ENCODE results near the gene TSTD2. TPM values are rescaled to one million over a fixed set of nuclear protein-coding genes. Genes with fewer than 3 reads are reported as not detected.
"Not testable (repeated sequence)": the region's sequence is repeated elsewhere in the genome, so short reads cannot be mapped to it uniquely, and the experiment has no call there.

Gene TSTD2
- total RNA-seq, 2 experiments from 2014 or later, result 23.8 to 26.0 TPM

GRCh38 chr9:97623946-97624345 lies 9.2 kb downstream of the TSTD2 start:
- H3K9me3 Mint-ChIP-seq, result no peaks in the 10 kb centered on the region
- no peaks in the 10 kb centered on the region for H3K4me1 ChIP-seq (ENCODE audit: insufficient read depth, low read length)
- CTCF ChIA-PET, result no interaction called here

DNA sequence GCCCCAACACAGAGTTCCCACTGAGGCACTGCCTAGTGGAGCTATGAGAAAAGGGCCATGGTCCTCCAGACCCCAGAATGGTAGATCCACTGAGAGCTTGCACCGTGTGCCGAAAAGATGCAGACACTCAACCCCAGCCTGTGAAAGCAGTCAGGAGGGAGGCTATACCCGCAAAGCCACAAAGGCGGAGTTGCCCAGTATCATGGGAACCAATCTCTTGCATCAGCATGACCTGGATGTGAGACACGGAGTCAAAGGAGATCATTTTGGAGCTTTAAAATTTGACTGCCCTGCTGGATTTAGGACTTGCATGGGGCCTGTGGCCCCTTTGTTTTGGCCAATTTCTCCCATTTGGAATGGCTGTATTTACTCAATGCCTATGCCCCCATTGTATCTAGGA lies 10.7 kb downstream of the TSTD2 start:
- H3K36me3 ChIP-seq (ENCODE audit: insufficient read depth, low read length), result peaks cover 28% of the 10 kb centered on the region
- ATAC-seq (ENCODE audit: poor library complexity); H3K27ac Mint-ChIP-seq; intact Hi-C loops (cut with DNase I, micrococcal nuclease); H3K27me3 ChIP-seq (ENCODE audit: control insufficient read depth in 1 of 2, insufficient read depth in 2 of 2, low read length in 2 of 2); CTCF ChIA-PET; H3K27ac ChIP-seq (ENCODE audit: low read depth in 1 of 2, low read length in 2 of 2); H3K4me1 Mint-ChIP-seq (ENCODE audit: low read depth); H3K4me1 ChIP-seq (ENCODE audit: insufficient read depth, low read length); H3K4me3 ChIP-seq (ENCODE audit: low read length); DNase-seq; H3K27me3 Mint-ChIP-seq; H3K9me3 Mint-ChIP-seq; H3K4me3 Mint-ChIP-seq; H3K9me3 ChIP-seq (ENCODE audit: control insufficient read depth in 1 of 2, insufficient read depth in 1 of 2, low read length in 2 of 2); POLR2A ChIA-PET: not testable (repeated sequence)
- H3K36me3 Mint-ChIP-seq (ENCODE audit: low read depth), result peaks cover 76% of the 10 kb centered on the region

More at GRCh38 chr9:97623946-97624345, 9.2 kb downstream of the TSTD2 start:
- DNase-seq, result no peak
- Mint-ChIP-seq H3K27ac (no peak overlapping the region), H3K4me3 (no peak overlapping the region), H3K4me1 (ENCODE audit: low read depth) (peaks cover 9% of the 10 kb centered on the region), H3K36me3 (ENCODE audit: low read depth) (peaks cover 74% of the 10 kb centered on the region), H3K27me3 (no peaks in the 10 kb centered on the region)
- no peak for TF ChIP-seq CTCF (IDR thresholded peaks at IDR 0.05)
- H3K4me3 ChIP-seq (ENCODE audit: low read length), result no peak overlapping the region
- peaks cover 28% of the 10 kb centered on the region for H3K36me3 ChIP-seq (ENCODE audit: insufficient read depth, low read length)
- H3K27ac ChIP-seq (ENCODE audit: low read depth in 1 of 2, low read length in 2 of 2), result no peak overlapping the region
- POLR2A ChIA-PET, result no interaction called here
- no peaks in the 10 kb centered on the region for H3K27me3 ChIP-seq (ENCODE audit: control insufficient read depth in 1 of 2, insufficient read depth in 2 of 2, low read length in 2 of 2)
- H3K9me3 ChIP-seq (ENCODE audit: control insufficient read depth in 1 of 2, insufficient read depth in 1 of 2, low read length in 2 of 2), result no peaks in the 10 kb centered on the region
- ATAC-seq (ENCODE audit: poor library complexity), result no peak
- intact Hi-C loops (cut with DNase I, micrococcal nuclease), result no loop called here

DNA sequence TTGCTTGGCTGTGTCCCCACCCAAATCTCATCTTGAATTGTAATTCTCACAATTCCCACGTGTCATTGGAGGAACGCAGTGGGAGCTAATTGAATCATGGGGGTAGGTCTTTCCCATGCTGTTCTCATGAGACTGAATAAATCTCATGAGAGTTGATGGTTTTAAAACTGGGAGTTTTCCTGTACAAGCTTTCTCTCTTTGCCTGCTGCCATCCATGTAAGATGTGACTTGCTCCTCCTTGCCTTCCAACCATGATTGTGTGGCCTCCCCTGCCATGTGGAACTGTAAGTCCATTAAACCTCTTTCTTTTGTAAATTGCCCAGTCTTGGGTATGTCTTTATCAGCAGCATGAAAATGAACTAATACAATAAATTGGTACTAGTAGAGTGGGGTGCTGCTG lies 13.1 kb downstream of the TSTD2 start:
- H3K9me3 Mint-ChIP-seq; H3K4me3 Mint-ChIP-seq; H3K27me3 ChIP-seq (ENCODE audit: control insufficient read depth in 1 of 2, insufficient read depth in 2 of 2, low read length in 2 of 2); H3K4me3 ChIP-seq (ENCODE audit: low read length); H3K27me3 Mint-ChIP-seq; H3K27ac ChIP-seq (ENCODE audit: low read depth in 1 of 2, low read length in 2 of 2); H3K9me3 ChIP-seq (ENCODE audit: control insufficient read depth in 1 of 2, insufficient read depth in 1 of 2, low read length in 2 of 2); ATAC-seq (ENCODE audit: poor library complexity); DNase-seq; H3K4me1 Mint-ChIP-seq (ENCODE audit: low read depth); H3K27ac Mint-ChIP-seq; CTCF ChIA-PET; intact Hi-C loops (cut with DNase I, micrococcal nuclease); H3K4me1 ChIP-seq (ENCODE audit: insufficient read depth, low read length): not testable (repeated sequence)
- peaks cover 16% of the 10 kb centered on the region for H3K36me3 ChIP-seq (ENCODE audit: insufficient read depth, low read length)
- POLR2A ChIA-PET, result interaction anchor here (1.0 kb wide), 1 partner anchor 13 kb away, joined by 3 read pairs; the partner anchor contains the start of genes NCBP1 and TSTD2
- H3K36me3 Mint-ChIP-seq (ENCODE audit: low read depth), result peaks cover 78% of the 10 kb centered on the region

GRCh38 chr9:97617939-97618416 lies 15.2 kb downstream of the TSTD2 start:
- peaks cover 64% of the 10 kb centered on the region for H3K36me3 Mint-ChIP-seq (ENCODE audit: low read depth)
- no peaks in the 10 kb centered on the region for H3K27me3 Mint-ChIP-seq
- H3K4me1 ChIP-seq (ENCODE audit: insufficient read depth, low read length), result no peaks in the 10 kb centered on the region
- ATAC-seq (ENCODE audit: poor library complexity) (no peak), DNase-seq (no peak)
- H3K27ac Mint-ChIP-seq, result no peak overlapping the region
- H3K9me3 ChIP-seq (ENCODE audit: control insufficient read depth in 1 of 2, insufficient read depth in 1 of 2, low read length in 2 of 2), result no peaks in the 10 kb centered on the region
- no peak overlapping the region for H3K27ac ChIP-seq (ENCODE audit: low read depth in 1 of 2, low read length in 2 of 2)
- no peaks in the 10 kb centered on the region for H3K9me3 Mint-ChIP-seq
- no peak overlapping the region for H3K4me3 Mint-ChIP-seq
- ChIA-PET POLR2A (no interaction called here), CTCF (no interaction called here)
- intact Hi-C loops (cut with DNase I, micrococcal nuclease), result loop anchor here in 1 of 2 experiments (5.0 kb wide), 2 partner anchors 151 to 761 kb away; no protein-coding TSS in a partner anchor
- H3K36me3 ChIP-seq (ENCODE audit: insufficient read depth, low read length), result peaks cover 10% of the 10 kb centered on the region
- H3K4me3 ChIP-seq (ENCODE audit: low read length), result no peak overlapping the region
- TF ChIP-seq CTCF (IDR thresholded peaks at IDR 0.05), result no peak
- H3K4me1 Mint-ChIP-seq (ENCODE audit: low read depth), result no peaks in the 10 kb centered on the region
- no peaks in the 10 kb centered on the region for H3K27me3 ChIP-seq (ENCODE audit: control insufficient read depth in 1 of 2, insufficient read depth in 2 of 2, low read length in 2 of 2)

Measured in CD4-positive, alpha-beta T cell (primary cell).